ENCODE data around the gene KCNJ4.
A peak's percentile ranks its signal among the peaks of the same experiment; 100 is the strongest.
"Not testable (repeated sequence)": the region's sequence is repeated elsewhere in the genome, so short reads cannot be mapped to it uniquely, and the experiment has no call there.

KCNJ4 gene

DNA sequence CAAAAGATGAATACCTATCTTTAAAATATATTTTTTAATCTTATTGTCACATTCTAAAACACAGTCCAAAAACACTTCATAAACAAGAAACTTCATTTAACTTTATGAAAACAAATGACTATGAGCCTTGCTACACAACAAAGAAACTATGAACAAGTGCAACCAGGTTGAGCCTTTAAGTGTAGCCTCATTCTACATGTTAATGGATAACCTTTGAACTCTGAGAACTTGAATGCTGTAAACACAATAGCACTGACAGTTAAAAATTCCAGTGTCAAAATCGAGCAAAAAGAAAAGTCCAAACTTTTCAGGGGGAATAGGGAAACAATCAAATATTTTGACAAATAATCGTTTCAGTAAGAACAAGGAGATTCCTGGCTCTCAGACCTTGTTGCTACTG lies 54.7 kb downstream of the KCNJ4 start:
- DNase-seq; intact Hi-C loops (cut with DNase I): not testable (repeated sequence)

DNA sequence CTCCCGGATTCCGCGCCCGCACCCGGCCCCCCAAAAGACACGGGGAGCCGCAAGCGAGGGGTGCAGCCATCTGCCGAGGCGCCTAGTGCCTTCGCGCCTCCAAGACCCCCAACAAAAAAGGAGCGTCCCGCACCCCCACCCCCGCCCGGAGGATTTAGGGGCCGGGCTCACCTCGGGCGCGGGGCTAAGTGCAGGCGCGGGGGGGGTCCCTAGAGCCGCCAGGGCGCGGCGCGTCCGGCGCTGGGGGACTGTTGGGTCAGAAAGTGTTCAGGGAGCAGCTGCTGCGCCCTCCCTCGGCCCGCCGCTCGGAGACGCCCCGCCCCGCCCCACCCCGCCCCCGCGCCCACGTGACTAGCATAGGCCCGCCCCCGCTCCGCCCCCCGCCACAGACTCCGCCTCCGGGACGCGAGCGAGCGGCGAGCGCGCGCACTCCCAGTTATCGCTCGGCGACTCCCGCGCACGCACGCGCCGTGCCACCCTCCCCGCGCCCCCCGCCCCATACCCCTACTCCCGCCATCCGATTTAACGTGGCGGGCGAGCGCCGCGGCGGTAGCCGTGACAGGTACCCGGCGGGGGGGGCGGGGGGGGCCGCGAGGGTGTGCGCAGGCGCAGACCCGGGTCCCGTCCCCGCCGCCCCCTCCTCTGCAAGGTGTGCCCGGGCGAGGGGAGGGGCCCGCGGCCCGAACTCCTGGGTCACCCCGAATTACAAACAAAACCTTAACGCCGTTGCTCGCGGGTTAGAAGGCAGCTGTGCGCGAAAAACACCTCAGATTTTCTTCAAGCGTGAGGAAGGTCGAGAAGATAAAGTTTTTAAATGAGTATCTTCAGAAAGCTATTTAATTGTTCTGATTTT lies 56.2 kb downstream of the KCNJ4 start:
- intact Hi-C loops (cut with DNase I), result no loop called here
- peak; percentile 65 to 93 (median 86) for DNase-seq

DNA sequence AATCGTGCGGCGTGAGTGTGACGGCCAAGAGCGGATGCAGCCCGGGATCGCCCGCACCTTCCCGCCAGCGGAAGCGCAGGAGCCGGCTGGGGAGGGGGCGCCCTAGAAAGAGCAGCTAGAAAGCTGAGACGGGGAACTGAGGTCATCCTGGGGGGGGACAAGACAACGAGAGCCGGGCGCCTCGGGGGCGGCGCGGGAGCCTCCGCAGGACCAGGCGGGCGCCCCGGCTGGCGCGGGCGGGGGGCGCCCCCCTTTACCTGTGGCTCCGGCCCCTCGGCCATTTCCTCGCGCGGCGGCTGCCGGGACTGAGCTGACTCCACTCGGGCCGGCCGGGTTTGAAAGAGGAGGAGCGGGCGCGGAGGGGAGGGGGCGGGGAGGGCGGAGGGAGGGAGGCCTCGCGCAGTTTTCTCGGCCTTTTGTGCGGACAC lies 56.8 kb downstream of the KCNJ4 start:
- DNase-seq, result peak in 38 of 42 donors; percentile 44 to 82 (median 66)
- intact Hi-C loops (cut with DNase I), result not testable (repeated sequence)

DNA sequence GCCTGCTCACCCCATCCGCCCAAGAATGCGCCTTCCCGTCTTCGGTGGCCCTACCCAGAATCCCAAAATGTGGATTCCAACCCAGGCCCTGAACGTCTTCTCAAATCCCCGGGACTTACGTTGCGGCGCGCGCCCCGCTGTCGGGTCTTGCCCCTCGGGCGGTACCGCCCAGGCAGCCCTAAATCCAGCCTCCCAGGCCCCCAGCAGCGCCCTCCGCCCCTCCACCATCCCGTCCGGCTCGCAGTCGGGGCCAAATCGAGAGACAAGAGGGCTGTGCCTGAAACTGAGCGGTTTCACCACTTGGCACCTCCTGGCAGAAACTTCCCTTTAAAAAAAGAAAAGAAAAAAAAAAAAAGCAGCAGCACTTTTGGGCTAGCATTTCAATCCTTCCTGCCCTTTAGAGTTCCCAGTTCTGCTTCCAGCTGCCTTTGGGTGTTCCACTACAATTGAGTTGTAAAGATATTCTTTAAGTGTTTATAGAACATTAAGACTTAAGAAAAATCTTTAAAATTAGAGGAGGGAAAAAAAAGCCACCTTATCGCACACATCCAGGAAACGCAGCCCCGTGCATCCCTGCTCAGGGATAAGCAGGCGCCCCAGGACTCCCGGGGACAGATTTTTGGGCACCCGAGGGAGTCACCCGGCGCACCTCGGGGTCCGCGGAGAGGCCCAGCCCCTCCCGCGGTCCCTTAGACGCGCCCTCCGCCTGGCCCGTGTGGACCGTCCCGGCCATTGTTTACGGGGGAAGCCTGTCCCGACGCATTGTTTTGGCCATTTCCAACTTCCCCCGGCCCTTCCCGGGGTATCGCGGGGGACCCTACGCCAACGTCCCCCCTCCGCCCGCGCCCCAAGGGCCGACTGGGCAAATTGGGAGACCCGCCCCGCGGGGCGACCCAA lies 57.6 kb downstream of the KCNJ4 start:
- intact Hi-C loops (cut with DNase I), result no loop called here
- DNase-seq, result peak in 12 of 42 donors; percentile 15 to 54 (median 28)

DNA sequence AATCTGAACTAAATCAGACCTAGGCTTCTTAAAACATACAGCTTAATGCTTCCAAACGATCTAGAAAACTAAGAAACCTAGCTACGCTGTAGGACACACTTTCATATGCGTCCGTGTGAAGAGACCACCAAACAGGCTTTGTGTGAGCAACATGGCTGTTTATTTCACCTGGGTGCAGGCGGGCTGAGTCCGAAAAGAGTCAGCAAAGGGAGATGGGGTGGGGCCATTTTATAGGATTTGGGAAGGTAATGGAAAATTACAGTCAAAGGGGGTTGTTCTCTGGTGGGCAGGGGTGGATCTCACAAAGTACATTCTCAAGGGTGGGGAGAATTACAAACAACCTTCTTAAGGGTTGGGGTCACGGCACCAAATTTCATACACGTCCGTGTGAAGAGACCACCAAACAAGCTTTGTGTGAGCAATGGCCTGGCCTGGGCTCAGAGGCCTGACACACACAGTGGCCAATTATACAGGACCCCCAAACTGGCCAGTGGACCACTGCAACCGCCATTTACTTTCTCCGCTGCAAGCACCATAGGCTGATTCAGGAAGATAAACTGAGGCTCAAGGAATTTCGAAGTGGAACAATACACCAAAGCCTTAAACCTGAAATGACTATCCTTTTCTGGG lies 58.4 kb downstream of the KCNJ4 start:
- intact Hi-C loops (cut with DNase I), result not testable (repeated sequence)

DNA sequence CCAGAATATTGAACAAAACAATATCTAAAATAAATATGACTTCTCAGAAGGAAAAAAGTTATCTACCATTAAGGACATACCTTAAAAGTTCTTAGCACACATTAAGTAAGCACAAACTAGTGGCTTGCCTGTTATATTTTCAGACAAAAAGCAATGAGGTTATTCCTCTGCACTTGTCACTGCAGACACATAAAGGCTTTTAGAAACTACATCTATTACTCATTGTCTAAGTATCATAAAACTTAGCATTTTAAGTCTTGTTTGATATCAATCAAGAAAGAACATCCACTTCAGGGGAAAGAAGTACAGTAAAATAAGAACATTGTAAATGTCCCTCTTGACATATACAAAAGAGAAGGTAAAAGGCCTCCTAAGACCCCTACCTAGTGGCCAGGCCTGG lies 59.1 kb downstream of the KCNJ4 start:
- DNase-seq; intact Hi-C loops (cut with DNase I): not testable (repeated sequence)

More for the DNA sequence above, 58.4 kb downstream of the KCNJ4 start:
- not testable (repeated sequence) for DNase-seq

DNA sequence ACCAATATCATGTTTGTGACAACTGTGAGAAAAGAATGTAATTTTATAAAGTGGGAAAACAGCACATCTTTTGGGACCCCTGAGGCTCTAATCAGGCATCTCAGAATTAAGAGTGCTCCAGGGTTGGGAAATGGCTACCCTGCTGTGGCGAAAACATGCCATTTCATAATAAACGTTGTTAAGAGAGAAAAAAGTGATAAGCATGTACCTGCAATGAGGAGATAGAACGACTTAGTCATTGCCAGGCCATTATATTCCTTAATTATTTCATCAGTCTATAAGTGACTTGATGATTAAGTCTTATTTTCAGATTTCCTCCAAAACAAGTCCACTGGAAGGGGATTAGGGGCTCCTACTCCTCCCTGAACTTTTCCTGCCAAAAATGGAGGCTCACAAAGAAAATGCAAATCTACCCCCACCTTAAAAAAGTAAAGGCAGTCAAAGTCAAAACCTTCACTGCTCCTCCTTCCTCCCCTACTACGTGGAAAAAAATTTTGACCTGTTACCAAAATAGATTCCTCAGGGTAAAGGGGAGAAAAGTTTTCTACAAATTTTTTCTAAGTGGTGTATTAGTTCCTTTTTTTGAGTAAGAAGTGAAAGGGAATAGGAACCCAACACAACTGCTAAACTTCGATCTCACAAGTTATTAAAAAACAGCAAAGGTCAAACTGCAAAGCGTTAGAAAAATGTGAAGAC lies 59.9 kb downstream of the KCNJ4 start:
- intact Hi-C loops (cut with DNase I); DNase-seq: not testable (repeated sequence)

DNA sequence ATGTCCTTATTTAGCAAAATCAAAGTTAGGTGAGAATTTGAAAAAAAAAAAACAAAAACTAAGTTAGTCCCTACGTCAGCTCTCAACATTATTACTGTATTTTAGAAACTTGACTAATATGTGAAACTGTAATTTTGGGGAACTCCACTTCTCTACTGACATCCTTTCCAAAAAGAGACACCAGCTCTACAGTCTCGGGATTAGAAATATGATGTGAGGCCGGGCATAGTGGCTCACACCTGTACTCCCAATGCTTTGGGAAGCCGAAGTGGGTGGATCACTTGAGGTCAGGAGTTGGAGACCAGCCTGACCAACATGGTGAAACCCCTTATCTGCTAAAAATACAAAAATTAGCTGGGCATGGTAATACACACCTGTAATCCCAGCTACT lies 65.6 kb downstream of the KCNJ4 start:
- DNase-seq; intact Hi-C loops (cut with DNase I): not testable (repeated sequence)

DNA sequence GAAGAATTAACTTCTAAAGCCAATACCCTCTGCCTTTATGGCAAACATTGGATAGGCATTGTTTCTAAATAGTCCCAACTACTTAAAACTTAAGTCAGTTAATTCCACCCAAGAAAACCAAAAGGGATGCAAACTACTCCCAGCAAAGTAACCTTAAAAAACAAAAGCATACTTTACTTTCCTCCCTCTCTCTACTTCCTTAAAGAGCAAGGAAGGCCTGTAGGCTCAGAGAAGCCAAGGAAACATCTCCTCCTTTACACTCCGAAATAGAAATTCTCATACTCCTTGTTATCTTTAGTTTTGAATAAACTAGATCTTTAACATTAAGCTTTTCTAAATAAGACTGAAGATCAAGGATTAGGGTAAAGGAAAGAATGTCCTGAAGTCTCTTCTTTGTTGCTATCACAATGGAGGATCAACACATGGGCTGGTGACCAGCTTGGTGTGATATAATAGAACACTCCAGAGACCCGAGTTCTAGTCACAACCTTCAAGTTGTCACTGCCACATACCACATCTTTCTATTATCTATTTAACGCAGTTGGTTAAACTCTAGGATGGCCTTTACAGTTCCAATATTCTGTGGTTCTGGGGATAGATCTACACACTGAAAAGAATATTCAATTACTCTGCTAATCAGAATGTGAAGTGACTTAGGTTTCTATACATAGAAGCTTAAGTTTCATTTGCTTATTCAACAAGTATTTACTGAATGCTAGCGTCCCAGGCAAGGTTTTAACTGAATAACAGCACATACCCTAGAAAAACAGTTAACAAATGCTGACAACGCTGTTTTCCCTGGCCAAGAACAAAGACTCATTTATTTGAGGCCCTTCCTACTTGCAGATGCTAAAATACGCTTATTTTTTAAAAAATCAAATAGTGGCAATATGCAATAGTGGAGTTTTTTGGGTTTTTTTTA lies 66.2 kb downstream of the KCNJ4 start:
- DNase-seq, result peak in 1 of 42 donors; percentile 33

DNA sequence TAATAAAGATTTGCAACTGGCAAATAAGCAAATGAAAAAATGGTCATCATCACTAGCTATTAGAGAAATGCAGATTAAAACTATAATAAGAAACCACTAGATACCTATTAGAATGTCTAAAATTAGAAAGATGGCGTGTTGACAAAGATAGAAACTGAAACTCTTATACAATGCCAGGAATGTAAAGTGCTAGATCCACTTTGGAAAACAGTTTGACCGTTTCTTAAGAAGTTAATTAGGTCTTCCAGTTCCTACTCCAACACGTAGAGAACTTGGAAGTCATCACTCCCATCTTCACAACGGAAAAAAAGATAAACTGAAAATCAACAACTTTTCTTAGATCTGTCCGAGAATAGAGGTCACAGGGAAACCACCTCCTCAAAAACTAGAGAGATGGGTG lies 68.1 kb downstream of the KCNJ4 start:
- intact Hi-C loops (cut with DNase I); DNase-seq: not testable (repeated sequence)

More for the DNA sequence above, 66.2 kb downstream of the KCNJ4 start:
- intact Hi-C loops (cut with DNase I), result not testable (repeated sequence)

DNA sequence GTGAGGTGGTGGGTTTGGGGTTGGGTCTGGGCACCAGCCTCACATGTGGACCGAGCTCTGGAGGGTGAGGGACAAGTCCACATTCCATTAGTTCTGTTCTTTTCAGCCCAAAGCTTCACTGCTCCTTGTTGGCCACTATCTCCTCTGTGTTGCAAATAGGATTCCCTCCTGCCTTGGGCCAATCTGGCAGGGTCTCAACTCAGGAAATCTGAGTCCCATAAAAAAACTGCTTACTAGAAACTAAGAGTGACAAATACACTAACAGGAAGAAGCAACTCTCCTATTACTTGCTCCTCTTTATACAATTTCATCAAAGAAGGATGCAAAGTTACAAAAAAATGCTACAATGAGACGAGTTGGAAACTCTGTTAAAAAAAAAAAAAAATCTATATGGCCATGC lies 71.6 kb downstream of the KCNJ4 start:
- intact Hi-C loops (cut with DNase I), result no loop called here
- DNase-seq, result no peak

DNA sequence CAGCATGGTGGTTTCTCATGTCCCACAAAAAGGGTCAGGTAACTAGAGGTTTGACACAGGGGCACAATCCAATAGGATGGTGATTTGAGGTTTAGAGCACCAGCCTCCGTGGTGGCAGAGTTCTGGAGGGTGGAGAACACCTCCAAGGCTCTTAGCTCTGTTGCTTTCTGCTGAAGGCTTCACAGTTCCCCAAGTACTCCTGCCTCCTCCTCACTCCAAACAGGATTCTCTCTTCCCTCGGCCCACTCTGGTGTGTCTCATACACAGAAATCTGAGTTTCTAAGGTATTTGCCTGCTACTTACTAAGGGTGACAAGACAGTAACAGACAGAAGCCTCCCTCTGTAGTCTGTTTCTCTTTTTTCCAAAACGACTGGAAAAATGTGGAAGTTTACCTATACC lies 73.6 kb downstream of the KCNJ4 start:
- intact Hi-C loops (cut with DNase I), result not testable (repeated sequence)
- peak in 25 of 42 donors; percentile 16 to 83 (median 40) for DNase-seq

All from head of caudate nucleus (tissue), 42 donors.